K562 (cell line): Measurements from ENCODE around the gene PPM1M. TPM values are rescaled to one million over a fixed set of nuclear protein-coding genes. Genes with fewer than 3 reads are reported as not detected.

Experiments used
- ATAC-seq: fragments of 200-7000 bp; cut with Tn5 transposase; 3 replicates; pipeline ENCODE4 v1.9.1; 2020; ENCODE audit warnings: moderate library complexity
- BruUV-seq: library from RNA; stranded (reverse); fragments of 400-500 nt; replicated peaks from 2 replicates; lab custom pipeline; 2021; lab: Mats Ljungman, UMichigan
- CTCF ChIA-PET: fragments of 300-600 bp; formaldehyde crosslinking; extraction: SDS; loops from one replicate; lab custom pipeline; 2021; ENCODE audit warnings: low intra/inter-chr PET ratio; lab: Yijun Ruan, JAX
- POLR2A ChIA-PET: fragments of 300-600, 350-650 bp; sonication (Branson Sonifier 250); formaldehyde crosslinking; extraction: SDS; loops from one replicate; lab custom pipeline; 2021; ENCODE audit warnings: antibody characterized with exemption, inconsistent platforms; lab: Yijun Ruan, JAX
- DNase-seq, 4 experiments: peaks; one replicate each; pipeline versions ENCODE4 v3.0.0 to v3.0.0-alpha.2; 2011 to 2018; ENCODE audit warnings: low spot score in 3 of 4, mixed read lengths in 3 of 4; ENCODE audit errors: extremely low read depth in 1 of 4
- FAIRE-seq: peaks from 2 replicates; lab custom pipeline; 2011; peaks lifted over from hg19 to GRCh38; lab: Jason Lieb, UNC
- H2AFZ ChIP-seq: 2 replicates; pipeline ENCODE4 v1.6.0; 2011; ENCODE audit warnings: low read depth, low read length, control low read depth, inconsistent platforms
- H3K27ac ChIP-seq: fragments of 200-600 bp; 3 replicates; pipeline ENCODE4 v1.8.0; 2011; ENCODE audit warnings: low read depth, mild to moderate bottlenecking, control low read depth, inconsistent platforms, low read length, moderate library complexity, mixed read lengths; ENCODE audit errors: extremely low read depth
- H3K27me3 ChIP-seq, 2 experiments: fragments of 300-600 bp in 1 of 2; 2 replicates in 1 of 2; 3 replicates in 1 of 2; pipeline versions ENCODE4 v1.6.0 to v1.8.0; 2011; ENCODE audit warnings: inconsistent platforms in 2 of 2, low read length in 2 of 2, mild to moderate bottlenecking in 1 of 2, mixed read lengths in 1 of 2, moderate library complexity in 1 of 2; ENCODE audit not compliant: control insufficient read depth in 2 of 2, insufficient read depth in 2 of 2
- H3K36me3 ChIP-seq: fragments of 300-600 bp; 3 replicates; pipeline ENCODE4 v1.8.0; 2011; ENCODE audit warnings: mild to moderate bottlenecking, low read length, inconsistent platforms; ENCODE audit not compliant: control insufficient read depth, insufficient read depth
- H3K4me1 ChIP-seq, 2 experiments: fragments of 200-600 bp in 1 of 2; replicated peaks in 1 of 2; 2 replicates in 1 of 2; 3 replicates in 1 of 2; pipeline versions ENCODE4 v1.5.1 to v1.8.0; 2011; ENCODE audit warnings: inconsistent platforms in 2 of 2, low read length in 2 of 2, mild to moderate bottlenecking in 1 of 2, mixed read lengths in 1 of 2, moderate library complexity in 1 of 2; ENCODE audit not compliant: control insufficient read depth in 2 of 2, insufficient read depth in 2 of 2
- H3K4me2 ChIP-seq: 2 replicates; pipeline ENCODE4 v1.6.1; 2011; ENCODE audit warnings: low read length, control low read depth, inconsistent platforms, mixed read lengths; ENCODE audit not compliant: insufficient read depth
- H3K4me3 ChIP-seq: fragments of 200-600 bp; sonication (generic), shearing (Covaris generic); 2 replicates; pipeline ENCODE4 v1.5.1; 2016; ENCODE audit warnings: control low read depth, inconsistent platforms
- H3K79me2 ChIP-seq: fragments of 200-600 bp; 3 replicates; pipeline ENCODE4 v1.8.0; 2011; ENCODE audit warnings: low read length, inconsistent platforms; ENCODE audit not compliant: control insufficient read depth, insufficient read depth
- H3K9ac ChIP-seq, 2 experiments: 2 replicates each; pipeline versions ENCODE4 v1.6.0 to v1.6.1; 2011; ENCODE audit warnings: low read depth in 2 of 2, low read length in 2 of 2, control low read depth in 1 of 2, inconsistent platforms in 1 of 2, mild to moderate bottlenecking in 1 of 2, mixed read lengths in 1 of 2; ENCODE audit not compliant: insufficient read depth in 1 of 2
- H3K9me1 ChIP-seq: one replicate; pipeline ENCODE4 v1.6.0; 2011; ENCODE audit warnings: inconsistent platforms, mild to moderate bottlenecking, low read length, moderate library complexity; ENCODE audit not compliant: control insufficient read depth, insufficient read depth
- H3K9me3 ChIP-seq: replicated peaks from 2 replicates; pipeline ENCODE4 v1.5.1; 2011; ENCODE audit warnings: low read depth, low read length, inconsistent platforms; ENCODE audit not compliant: control insufficient read depth, insufficient read depth
- H4K20me1 ChIP-seq: replicated peaks from 2 replicates; pipeline ENCODE4 v1.6.1; 2011; ENCODE audit warnings: low read length, inconsistent platforms, mixed read lengths; ENCODE audit not compliant: control insufficient read depth, insufficient read depth
- EWSR1 ChIP-seq: fragments of 450-650 bp; IDR thresholded peaks from 2 replicates; pipeline ENCODE4 v1.6.1; 2018; ENCODE audit warnings: borderline replicate concordance, mild to moderate bottlenecking, low read depth, moderate library complexity; ENCODE audit not compliant: partially characterized antibody
- GTF2E2 ChIP-seq: fragments of 200-800 bp; sonication (Bioruptor generic); IDR thresholded peaks from 2 replicates; pipeline ENCODE4 v1.6.1; 2016; ENCODE audit warnings: missing genetic modification characterization, missing compliant biosample characterization
- HEY1 ChIP-seq: fragments of 250-450 bp; sonication (Bioruptor Pico); IDR thresholded peaks from 2 replicates; pipeline ENCODE4 v1.5.0; 2020; ENCODE audit warnings: mild to moderate bottlenecking, moderate library complexity, borderline replicate concordance
- MAZ ChIP-seq, 2 experiments: fragments of 450-650 bp in 1 of 2; sonication (generic) in 1 of 2; formaldehyde crosslinking; IDR thresholded peaks in 1 of 2; conservative IDR thresholded peaks in 1 of 2; 2 replicates each; pipeline versions ENCODE4 v1.4.0 to v1.5.0; 2020; ENCODE audit warnings: mild to moderate bottlenecking in 1 of 2, missing genetic modification reagents in 1 of 2
- MXD1 ChIP-seq: fragments of 250-450 bp; sonication (Bioruptor Pico); IDR thresholded peaks from 2 replicates; pipeline ENCODE4 v1.8.0; 2021; ENCODE audit warnings: borderline replicate concordance, mild to moderate bottlenecking, moderate library complexity; ENCODE audit not compliant: poor library complexity, severe bottlenecking
- PRMT5 ChIP-seq: sonication (generic); formaldehyde crosslinking; IDR thresholded peaks from 2 replicates; pipeline ENCODE4 v1.5.0; 2020; ENCODE audit warnings: missing genetic modification reagents
- SOX6 ChIP-seq: fragments of 450-650 bp; IDR thresholded peaks from 2 replicates; pipeline ENCODE4 v1.6.1; 2014; ENCODE audit warnings: mild to moderate bottlenecking
- SUPT5H ChIP-seq: fragments of 450-650 bp; IDR thresholded peaks from 2 replicates; pipeline ENCODE4 v1.6.1; 2016
- TAF15 ChIP-seq: fragments of 200-400 bp; formaldehyde crosslinking; IDR thresholded peaks from 2 replicates; pipeline ENCODE4 v1.6.1; 2017; ENCODE audit warnings: mild to moderate bottlenecking, low read depth, low read length, moderate library complexity
- TCF7L2 ChIP-seq: fragments of 150-350 bp; IDR thresholded peaks from 2 replicates; pipeline ENCODE4 v1.6.1; 2016; ENCODE audit warnings: low read depth, mild to moderate bottlenecking, low read length, moderate library complexity
- TFE3 ChIP-seq: fragments of 450-650 bp; formaldehyde crosslinking; IDR thresholded peaks from 2 replicates; pipeline ENCODE4 v1.4.0; 2020; ENCODE audit warnings: mild to moderate bottlenecking, mixed read lengths
- TRIM25 ChIP-seq: fragments of 450-650 bp; IDR thresholded peaks from 2 replicates; pipeline ENCODE4 v1.7.0; 2016; ENCODE audit warnings: borderline replicate concordance
- U2AF2 ChIP-seq: fragments of 200-400 bp; formaldehyde crosslinking; optimal IDR thresholded peaks from 2 replicates; pipeline ENCODE3; 2017; ENCODE audit warnings: low read depth, mild to moderate bottlenecking, low read length
- YBX1 ChIP-seq: fragments of 450-650 bp; IDR thresholded peaks from 2 replicates; pipeline ENCODE4 v1.7.1; 2016; ENCODE audit warnings: mild to moderate bottlenecking
- ZNF311 ChIP-seq: fragments of 250-450 bp; sonication (Bioruptor Pico); IDR thresholded peaks from 2 replicates; pipeline ENCODE4 v1.4.0; 2020; ENCODE audit warnings: mild to moderate bottlenecking, moderate library complexity
- WGBS: fragments of 100-300 bp; shearing (Covaris generic); methylation state at CpG from one replicate; pipeline ENCODE4 v1.1.6; 2016; ENCODE audit warnings: low coverage, mixed read lengths; ENCODE audit not compliant: insufficient coverage; ENCODE audit errors: missing lambda C conversion rate; 5-methylcytosine and 5-hydroxymethylcytosine counted together
- in situ Hi-C: fragments of 300-500 bp; cut with MboI; formaldehyde crosslinking; loops from 4 replicates; pipeline ENCODE4 v1.15.0; 2018; ENCODE audit warnings: inconsistent platforms, mixed read lengths
- intact Hi-C: fragments of 100-400 bp; cut with micrococcal nuclease; formaldehyde crosslinking; loops from 2 replicates; pipeline ENCODE4 v1.14.2; 2022
- polyA plus RNA-seq, 8 experiments: library from polyadenylated mRNA; depleted of rRNA in 4 of 8; stranded (reverse) in 5 of 8; unstranded in 3 of 8; fragments of >200 nt; fragmentation: Nextera tagmentation in 2 of 8; fragmentation: Illumina TruSeq in 1 of 8; extraction: Ambion mirVana in 2 of 8; extraction: Trizol in 1 of 8; gene quantifications; 2 replicates each; pipeline versions ENCODE4 v1.2.1 to v1.2.3, GENCODE V29; 2011 to 2014; ENCODE audit warnings: inconsistent platforms in 1 of 8, missing spikeins in 1 of 8
- total RNA-seq, 7 experiments: library from RNA; depleted of rRNA in 6 of 7; stranded (reverse); fragments of >200 nt in 6 of 7; fragmentation: Illumina TruSeq in 2 of 7; extraction: Trizol in 2 of 7; gene quantifications; 2 replicates each; pipeline versions ENCODE4 v1.2.1 to v1.2.3, GENCODE V29; 2011 to 2021; ENCODE audit warnings: low replicate concordance in 1 of 7

Gene PPM1M
- total and polyA plus RNA-seq, 9 of the 15 experiments (the other 6 are each of a cell fraction or from before 2014, with no cell fraction given), result 1.4 to 9.2 (median 4.4) TPM

- CTCF ChIA-PET, result interaction anchor here (0.8 to 3.2 kb wide), 5 partner anchors 46 to 154 kb away, joined by 3 to 18 read pairs (median 4); partner anchors contain the start of gene WDR82
- WGBS, result 58% methylated on average over 26 of the region's 34 CpGs
- TF ChIP-seq EWSR1 (no peak), SUPT5H (no peak), MAZ (CRISPR knock-in tag; conservative IDR thresholded peaks at IDR 0.05 in 1 of 2, IDR thresholded peaks at IDR 0.05 in 1 of 2) (peak in 1 of 2 experiments; percentile 28; a peak in 1 of 4 replicates), U2AF2 (no peak), TFE3 (CRISPR knock-in tag) (no peak), HEY1 (no peak), ZNF311 (CRISPR knock-in tag) (no peak), MXD1 (CRISPR knock-in tag) (no peak), YBX1 (no peak), SOX6 (no peak), TRIM25 (no peak), PRMT5 (no peak), GTF2E2 (tag) (no peak), TAF15 (no peak), TCF7L2 (no peak)
Observed at GRCh38 chr3:52231502-52232278, 13.9 kb upstream of the PPM1M start.

More at GRCh38 chr3:52231502-52232278, 13.9 kb upstream of the PPM1M start:
- POLR2A ChIA-PET, result interaction anchor here (0.8 to 1.1 kb wide), 5 partner anchors 9 to 153 kb away, joined by 3 to 8 read pairs (median 6); partner anchors contain the start of gene POC1A
- H3K4me3 ChIP-seq, result no peak overlapping the region
- H3K79me2 ChIP-seq, result peaks cover 11% of the 10 kb centered on the region; the same call in 2 of the 3 replicates
- H3K27me3 ChIP-seq, result no peaks in the 10 kb centered on the region
- BruUV-seq, result no TSS peak
- no peak overlapping the region for H2AFZ ChIP-seq
- no peaks in the 10 kb centered on the region for H3K9me1 ChIP-seq
- intact Hi-C loops (loop anchor here (5.0 kb wide), 1 partner anchor 106 kb away; no protein-coding TSS in a partner anchor), in situ Hi-C loops (no loop called here)
- peak overlapping the region in 1 of 2 experiments; percentile 55; a peak in 1 of 4 replicates for H3K9ac ChIP-seq
- ATAC-seq (peak; percentile 82), FAIRE-seq (peak; percentile 6), DNase-seq (peak; percentile 64 to 72 (median 72))
- H3K36me3 ChIP-seq, result peaks cover 34% of the 10 kb centered on the region; the same call in 2 of the 3 replicates
- no peak overlapping the region for H3K4me2 ChIP-seq
- H3K4me1 ChIP-seq, result peaks cover 1 to 45% of the 10 kb centered on the region in 2 experiments; a peak in 4 of 5 replicates
- no peaks in the 10 kb centered on the region; the same call in 1 of the 2 replicates for H4K20me1 ChIP-seq
- no peaks in the 10 kb centered on the region for H3K9me3 ChIP-seq
- H3K27ac ChIP-seq, result no peak overlapping the region
